GM18511 (cell line): Measurements from ENCODE around the gene SMYD2.
"Not testable (repeated sequence)": the region's sequence is repeated elsewhere in the genome, so short reads cannot be mapped to it uniquely, and the experiment has no call there.

Experiments
- ATAC-seq: cut with Tn5 transposase; IDR thresholded peaks from one replicate; pipeline ENCODE4 v1.9.1; 2021; ENCODE audit warnings: mild to moderate bottlenecking, moderate library complexity; ENCODE audit not compliant: unreplicated experiment

The SMYD2 gene

GRCh38 chr1:214271174-214271858 is 9.6 kb upstream of the SMYD2 start:
- no peak for ATAC-seq

GRCh38 chr1:214271995-214272731 is 8.8 kb upstream of the SMYD2 start:
- ATAC-seq: no peak

DNA sequence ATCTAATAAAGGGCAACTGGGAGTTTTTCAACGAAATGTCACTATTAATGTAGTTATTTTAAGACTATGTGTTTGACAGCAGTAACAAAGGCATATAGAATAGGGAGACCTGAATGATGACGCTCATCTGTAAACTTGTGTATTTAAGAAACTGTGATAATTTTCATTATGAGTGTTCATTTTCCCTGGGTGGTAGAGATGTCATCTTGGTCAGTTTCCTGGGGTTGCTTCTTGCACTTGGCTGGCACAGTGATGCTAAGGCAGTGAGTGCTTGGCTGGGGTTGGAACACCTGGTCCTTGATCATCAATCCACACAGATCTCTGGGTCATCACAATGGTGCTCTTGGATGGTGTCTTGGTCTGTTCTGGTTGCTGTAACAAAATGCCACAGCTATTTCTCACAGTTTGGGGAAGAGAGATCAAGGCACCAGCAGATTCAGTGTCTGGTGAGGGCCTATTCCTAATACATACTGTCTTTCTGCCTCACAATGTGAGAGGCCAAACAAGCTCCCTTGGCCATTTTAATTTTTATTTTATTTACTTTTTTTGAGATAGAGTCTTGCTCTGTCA is 7.9 kb upstream of the SMYD2 start:
- no peak for ATAC-seq

DNA sequence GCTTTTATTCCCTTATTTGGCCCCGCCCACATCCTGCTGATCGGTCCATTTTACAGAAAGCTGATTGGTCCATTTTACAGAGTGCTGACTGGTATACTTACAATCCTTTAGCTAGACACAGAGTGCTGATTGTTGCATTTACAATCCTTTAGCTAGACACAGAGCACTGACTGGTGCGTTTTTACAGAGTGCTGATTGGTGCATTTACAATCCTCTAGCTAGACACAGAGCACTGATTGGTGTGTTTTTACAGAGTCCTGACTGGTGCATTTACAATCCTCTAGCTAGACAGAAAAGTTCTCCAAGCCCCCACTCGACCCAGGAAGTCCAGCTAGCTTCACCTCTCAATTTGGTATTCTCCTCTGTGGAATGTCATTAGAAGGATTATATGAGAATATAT is 5.3 kb upstream of the SMYD2 start:
- not testable (repeated sequence) for ATAC-seq

DNA sequence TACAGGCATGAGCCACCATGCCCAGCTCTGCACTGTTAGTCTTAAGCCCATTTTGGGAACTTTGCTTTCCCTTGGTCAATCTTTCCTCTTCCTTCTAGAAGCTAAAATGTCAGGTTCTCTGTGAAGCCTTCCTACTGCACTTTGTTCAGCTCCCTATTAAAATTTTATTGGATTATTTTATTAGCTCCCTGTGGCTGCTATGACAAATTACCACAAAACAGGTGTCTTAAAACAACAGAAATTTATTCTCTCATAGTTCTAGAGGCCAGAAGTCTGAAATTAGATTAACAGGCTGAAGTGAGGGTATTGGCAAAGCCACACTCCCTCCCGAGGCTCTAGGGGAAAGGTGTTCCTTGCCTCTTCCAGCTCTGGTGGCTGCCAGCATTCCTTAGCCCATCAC is 4.2 kb upstream of the SMYD2 start:
- no peak for ATAC-seq

DNA sequence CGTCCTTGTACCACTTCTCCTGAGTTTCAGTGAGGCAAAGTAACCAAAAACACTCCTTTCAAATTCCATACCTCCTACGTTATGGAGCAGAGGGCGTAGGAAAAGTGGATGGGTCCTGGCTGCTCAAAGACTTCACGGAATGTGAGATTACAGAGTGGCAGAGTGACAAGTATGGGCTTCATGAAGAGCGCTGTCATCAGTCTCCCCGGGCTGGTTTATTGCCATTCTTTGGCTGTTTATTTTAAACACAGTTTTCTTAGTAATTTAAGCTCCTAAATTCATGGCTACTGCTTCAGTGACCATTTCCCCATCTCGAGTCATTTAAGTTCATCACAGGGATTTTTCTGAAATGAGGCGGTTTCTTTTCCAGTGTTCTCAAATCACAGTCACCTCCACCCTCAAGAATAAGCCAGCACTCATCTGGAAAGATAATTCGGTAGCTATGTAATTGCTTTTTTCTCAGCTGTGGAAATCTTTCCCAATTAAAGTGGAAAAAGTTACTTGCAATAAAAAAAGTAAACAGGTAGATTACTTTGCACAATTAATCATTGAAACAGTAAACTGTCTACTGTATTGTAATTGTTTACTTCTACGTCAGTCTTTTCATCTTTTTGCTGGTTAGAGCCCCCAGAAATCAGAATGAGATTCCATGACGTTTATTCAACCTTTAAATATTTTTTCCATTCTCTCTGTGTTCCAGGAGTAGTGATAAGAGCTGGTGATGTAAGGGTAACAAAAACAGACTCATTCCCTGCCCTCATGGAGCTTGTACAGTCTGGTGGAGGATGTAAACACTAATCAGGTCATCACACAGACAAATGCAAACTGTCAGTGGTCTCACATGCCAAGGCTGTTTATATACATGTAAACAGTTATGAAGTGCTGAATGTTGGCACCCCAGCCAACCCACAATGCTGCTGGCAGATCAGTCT is 3.0 kb upstream of the SMYD2 start:
- ATAC-seq: no peak

DNA sequence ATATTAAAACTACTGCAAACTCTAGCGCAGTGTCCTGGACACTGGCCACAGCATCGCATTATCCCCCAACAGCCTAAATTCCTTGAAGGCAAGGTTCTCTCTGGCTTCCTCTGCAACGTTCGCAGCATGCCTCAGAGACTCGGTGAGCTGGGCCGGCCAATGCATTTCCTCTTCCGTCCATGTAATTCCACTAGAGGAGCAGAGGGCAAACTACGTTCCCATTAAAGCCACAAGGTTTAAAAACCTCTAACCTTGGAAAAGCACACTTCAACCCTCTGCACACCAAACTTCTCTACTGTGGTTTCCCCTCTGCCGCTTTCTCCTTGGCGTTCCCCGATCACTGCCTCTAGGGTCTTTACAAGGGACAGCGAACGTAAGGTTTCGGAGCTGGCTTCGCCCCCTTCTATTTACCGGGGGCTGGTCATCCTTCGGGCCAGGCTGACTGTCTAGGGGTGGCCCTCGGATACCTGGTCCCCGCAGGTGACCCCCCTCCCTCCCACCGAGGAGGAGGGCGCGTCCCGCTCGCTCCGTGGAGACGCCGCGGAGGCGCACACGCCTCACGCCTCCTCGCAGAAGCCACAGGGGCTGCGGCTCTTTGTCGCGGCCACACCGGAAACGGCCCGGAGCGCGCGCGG is 456 bp upstream of the SMYD2 start:
- peak; percentile 64 for ATAC-seq

DNA sequence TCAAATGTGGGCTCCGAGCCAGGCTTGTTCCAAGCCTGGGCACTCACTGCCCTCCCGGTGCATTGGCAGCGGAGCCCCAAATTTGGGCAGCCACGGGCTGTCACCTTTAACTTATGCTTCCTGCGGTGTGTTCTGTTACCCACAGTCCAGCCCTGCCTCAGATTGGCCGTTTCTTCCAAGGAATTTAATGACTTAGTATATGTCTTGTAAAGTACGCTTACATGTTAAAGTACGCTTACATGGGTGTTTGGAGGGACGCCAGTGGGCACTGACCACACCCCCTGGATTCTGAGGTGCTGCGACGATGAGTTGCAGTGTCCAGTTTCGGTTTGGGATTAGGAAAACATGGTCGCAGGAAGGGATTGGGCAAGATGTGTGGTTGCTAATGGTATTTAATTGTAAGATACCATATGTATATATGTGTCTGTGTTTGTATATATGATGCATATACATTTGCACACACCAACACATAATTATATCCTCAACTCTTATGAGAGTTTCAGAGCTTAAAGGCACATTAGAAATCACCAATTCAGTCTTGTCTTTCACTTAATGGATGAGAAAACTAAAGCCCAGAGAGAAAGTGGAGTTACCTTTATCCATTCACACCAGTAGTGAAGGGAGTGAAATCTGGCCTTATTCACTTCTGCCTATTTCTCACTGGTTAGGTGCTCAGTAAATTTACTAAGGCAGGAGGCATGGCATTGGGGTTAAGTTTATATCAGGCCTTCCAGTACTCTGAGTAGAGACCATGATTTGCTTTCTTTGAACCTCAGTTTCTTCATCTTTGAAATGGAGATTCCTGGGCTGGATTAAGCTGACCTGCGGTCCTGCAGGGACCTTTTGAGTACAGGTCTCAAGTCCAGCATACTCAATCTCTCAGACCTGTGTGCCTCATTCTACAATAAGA is 1.0 kb downstream of the SMYD2 start:
- ATAC-seq: peak; percentile 0

DNA sequence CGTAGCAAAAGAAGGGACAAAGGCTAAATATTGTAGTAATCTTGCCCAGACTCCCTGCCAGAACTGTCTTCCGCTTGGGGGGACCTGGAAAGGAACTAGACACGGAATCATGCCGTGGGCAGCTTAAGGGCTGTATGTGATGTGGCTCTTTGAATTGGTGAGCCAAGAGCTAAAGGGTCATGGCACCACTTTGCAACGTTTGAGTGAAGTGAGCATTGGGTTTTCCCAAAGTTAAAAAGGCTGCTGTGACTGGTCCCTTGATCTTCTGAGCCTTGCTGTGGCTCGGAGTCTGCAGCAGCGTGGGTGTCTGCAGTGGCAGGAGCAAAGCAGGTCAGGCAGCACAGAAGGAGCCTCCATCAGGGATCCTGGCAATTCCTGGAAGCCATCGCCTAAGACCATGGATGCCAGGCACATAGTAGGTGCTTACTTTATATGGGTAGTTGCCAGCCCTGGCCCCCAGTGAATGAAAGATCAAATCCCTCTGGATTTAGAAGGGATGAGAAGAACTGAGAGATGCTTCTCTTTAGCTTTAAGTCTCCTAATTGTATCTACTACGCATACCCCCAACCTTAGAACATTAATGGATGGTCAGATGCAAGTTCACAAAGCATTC is 1.8 kb downstream of the SMYD2 start:
- no peak for ATAC-seq

DNA sequence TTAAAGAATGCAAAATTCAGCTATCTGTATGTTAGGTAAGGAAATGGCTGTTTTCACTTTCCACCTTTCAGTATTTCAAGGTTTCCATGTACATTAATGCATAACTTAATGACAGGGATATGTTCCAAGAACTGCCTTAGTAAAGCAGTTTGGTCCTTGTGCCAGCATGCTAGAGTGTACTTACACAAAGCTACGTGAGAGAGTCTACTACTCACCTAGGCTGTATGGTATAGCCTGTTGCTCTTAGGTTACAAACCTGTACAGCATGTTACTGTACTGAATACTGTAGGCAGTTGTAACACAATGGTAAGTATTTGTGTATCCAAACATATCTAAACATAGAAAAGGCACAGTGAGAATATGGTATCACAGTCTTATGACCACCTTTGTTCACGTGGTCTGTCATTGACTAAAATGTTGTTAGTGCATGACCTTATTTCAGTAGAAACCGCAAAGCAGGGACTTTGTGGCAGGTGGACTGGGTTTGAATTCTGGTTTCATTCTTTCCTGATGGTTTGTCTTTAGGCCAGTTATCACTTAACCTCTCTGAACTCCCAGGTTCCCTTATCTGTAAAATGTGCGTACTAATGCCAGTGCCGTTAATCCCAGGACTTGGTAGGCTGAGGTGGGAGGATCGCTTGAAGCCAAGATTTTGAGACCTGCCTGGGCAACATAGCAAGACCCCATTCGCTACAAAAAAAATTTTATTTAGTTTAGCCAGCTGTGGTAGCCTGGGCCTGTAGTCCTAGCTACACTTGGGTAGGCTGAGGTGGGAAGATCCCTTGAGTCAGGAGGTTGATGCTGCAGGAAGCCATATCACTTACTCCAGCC is 4.9 kb downstream of the SMYD2 start:
- no peak for ATAC-seq

- ATAC-seq: no peak
Observed at GRCh38 chr1:214287884-214288283, 6.9 kb downstream of the SMYD2 start.

GRCh38 chr1:214289574-214290272 is 8.8 kb downstream of the SMYD2 start:
- no peak for ATAC-seq

- no peak for ATAC-seq
Observed at GRCh38 chr1:214290424-214291037, 9.6 kb downstream of the SMYD2 start.

- no peak for ATAC-seq
Observed at GRCh38 chr1:214292322-214292721, 11.4 kb downstream of the SMYD2 start.

- ATAC-seq: no peak
Observed at GRCh38 chr1:214295934-214296333, 15.0 kb downstream of the SMYD2 start.

DNA sequence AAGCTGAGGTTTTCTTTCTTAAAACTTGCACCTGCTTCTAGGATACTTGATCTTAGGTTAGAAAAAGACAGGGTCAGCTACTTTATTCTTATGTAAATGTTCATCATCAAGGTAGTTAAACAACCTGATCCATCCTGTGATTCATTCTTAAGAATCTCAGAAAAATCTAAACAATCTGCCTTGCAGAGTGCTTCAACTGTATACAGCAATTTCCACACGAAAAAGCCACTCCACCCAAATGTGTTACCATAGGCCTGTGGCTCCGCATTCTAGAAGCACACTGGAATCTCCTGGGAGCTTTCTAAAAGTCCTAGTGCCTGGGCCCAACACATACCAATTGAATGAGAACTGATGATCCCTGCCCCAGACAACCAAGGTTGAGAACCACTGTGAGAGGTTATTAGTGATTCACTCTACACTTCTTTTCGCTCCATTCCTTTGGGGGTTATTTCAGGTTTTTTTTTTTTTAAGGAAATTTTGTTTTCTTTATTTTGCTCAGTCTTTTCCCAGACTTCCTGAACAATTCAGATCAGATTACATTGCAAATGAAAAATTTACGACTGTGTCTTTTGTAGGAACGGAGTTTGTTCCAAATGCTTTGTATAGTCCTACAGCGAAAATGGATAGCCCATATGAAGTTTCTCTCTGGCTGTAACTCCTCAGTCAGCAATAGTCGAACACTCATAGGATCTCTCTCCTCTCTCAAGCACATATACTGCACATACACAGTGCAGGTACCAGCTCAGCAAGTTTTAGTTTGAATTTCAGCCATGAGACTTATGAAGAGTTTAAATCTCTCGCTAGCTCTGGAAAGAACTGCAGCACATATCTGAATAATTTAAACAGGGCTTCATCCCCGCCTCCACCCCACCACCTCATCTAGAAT is 16.1 kb downstream of the SMYD2 start:
- no peak for ATAC-seq
